Keratinocyte (primary cell): ENCODE measurements around the gene BAIAP2.

Experiments
- EZH2 ChIP-seq: IDR thresholded peaks from one replicate; pipeline ENCODE4 v1.6.1; 2012; ENCODE audit warnings: inconsistent platforms, mild to moderate bottlenecking, low read length, moderate library complexity
- TF ChIP-seq, protein P1 (sequence below), 3 experiments: IDR thresholded peaks in 1 of 3; conservative IDR thresholded peaks in 1 of 3; optimal IDR thresholded peaks in 1 of 3; 2 replicates in 2 of 3; 3 replicates in 1 of 3; pipeline versions ENCODE3 to v1.5.1; 2011; ENCODE audit warnings: low read length in 3 of 3, mild to moderate bottlenecking in 3 of 3, moderate library complexity in 2 of 3, control low read depth in 1 of 3, inconsistent platforms in 1 of 3; ENCODE audit not compliant: insufficient read depth in 2 of 3; ENCODE audit errors: extremely low read depth in 1 of 3

- TF ChIP-seq, protein P1, sequence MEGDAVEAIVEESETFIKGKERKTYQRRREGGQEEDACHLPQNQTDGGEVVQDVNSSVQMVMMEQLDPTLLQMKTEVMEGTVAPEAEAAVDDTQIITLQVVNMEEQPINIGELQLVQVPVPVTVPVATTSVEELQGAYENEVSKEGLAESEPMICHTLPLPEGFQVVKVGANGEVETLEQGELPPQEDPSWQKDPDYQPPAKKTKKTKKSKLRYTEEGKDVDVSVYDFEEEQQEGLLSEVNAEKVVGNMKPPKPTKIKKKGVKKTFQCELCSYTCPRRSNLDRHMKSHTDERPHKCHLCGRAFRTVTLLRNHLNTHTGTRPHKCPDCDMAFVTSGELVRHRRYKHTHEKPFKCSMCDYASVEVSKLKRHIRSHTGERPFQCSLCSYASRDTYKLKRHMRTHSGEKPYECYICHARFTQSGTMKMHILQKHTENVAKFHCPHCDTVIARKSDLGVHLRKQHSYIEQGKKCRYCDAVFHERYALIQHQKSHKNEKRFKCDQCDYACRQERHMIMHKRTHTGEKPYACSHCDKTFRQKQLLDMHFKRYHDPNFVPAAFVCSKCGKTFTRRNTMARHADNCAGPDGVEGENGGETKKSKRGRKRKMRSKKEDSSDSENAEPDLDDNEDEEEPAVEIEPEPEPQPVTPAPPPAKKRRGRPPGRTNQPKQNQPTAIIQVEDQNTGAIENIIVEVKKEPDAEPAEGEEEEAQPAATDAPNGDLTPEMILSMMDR (optimal IDR thresholded peaks at IDR 0.05 in 1 of 3, IDR thresholded peaks at IDR 0.05 in 1 of 3, conservative IDR thresholded peaks at IDR 0.05 in 1 of 3; ENCODE audit: extremely low read depth in 1 of 3, insufficient read depth in 2 of 3, low read length in 3 of 3), result no peak
- no peak for TF ChIP-seq EZH2
These were observed 118.4 kb downstream of the BAIAP2 start for GRCh38 chr17:81153340-81153803.
